Liver (tissue), 3 donors: ENCODE results near the gene RCN2.

ENCODE experiments used
- CTCF ChIP-seq: fragments of 150-350 bp; IDR thresholded peaks from 2 replicates; pipeline ENCODE4 v1.5.1; 2017; ENCODE audit warnings: improper control_type of control experiment, low read depth, low read length; ENCODE audit not compliant: missing input control
- GABPA ChIP-seq, 2 donors: IDR thresholded peaks in 1 of 2; conservative IDR thresholded peaks in 1 of 2; 2 replicates each; pipeline ENCODE4 v1.6.1; 2016; ENCODE audit warnings: antibody characterized with exemption in 2 of 2, mild to moderate bottlenecking in 1 of 2, moderate library complexity in 1 of 2
- MAX ChIP-seq: IDR thresholded peaks from 2 replicates; pipeline ENCODE4 v1.6.1; 2016; ENCODE audit warnings: antibody characterized with exemption
- REST ChIP-seq: IDR thresholded peaks from 2 replicates; pipeline ENCODE4 v1.6.1; 2016; ENCODE audit warnings: antibody characterized with exemption, mild to moderate bottlenecking
- RXRA ChIP-seq, 2 donors: IDR thresholded peaks; 2 replicates each; pipeline ENCODE4 v1.6.1; 2017 to 2018; ENCODE audit warnings: antibody characterized with exemption in 2 of 2, mild to moderate bottlenecking in 1 of 2
- SP1 ChIP-seq: IDR thresholded peaks from 2 replicates; pipeline ENCODE4 v1.6.1; 2018; ENCODE audit warnings: antibody characterized with exemption, mild to moderate bottlenecking
- TAF1 ChIP-seq: conservative IDR thresholded peaks from 2 replicates; pipeline ENCODE4 v1.6.1; 2016; ENCODE audit warnings: antibody characterized with exemption, mild to moderate bottlenecking
- donor health status: healthy.
- donor health status: healthy.

- TF ChIP-seq MAX (no peak), CTCF (no peak), SP1 (no peak), RXRA (IDR thresholded peaks at IDR 0.05) (no peak), GABPA (IDR thresholded peaks at IDR 0.05 in 1 of 2, conservative IDR thresholded peaks at IDR 0.05 in 1 of 2) (no peak), TAF1 (no peak), REST (no peak)
Measured at GRCh38 chr15:76982756-76983155, 51.2 kb downstream of the RCN2 start.
